ENCODE data around the gene ERN1.

ERN1 gene

DNA sequence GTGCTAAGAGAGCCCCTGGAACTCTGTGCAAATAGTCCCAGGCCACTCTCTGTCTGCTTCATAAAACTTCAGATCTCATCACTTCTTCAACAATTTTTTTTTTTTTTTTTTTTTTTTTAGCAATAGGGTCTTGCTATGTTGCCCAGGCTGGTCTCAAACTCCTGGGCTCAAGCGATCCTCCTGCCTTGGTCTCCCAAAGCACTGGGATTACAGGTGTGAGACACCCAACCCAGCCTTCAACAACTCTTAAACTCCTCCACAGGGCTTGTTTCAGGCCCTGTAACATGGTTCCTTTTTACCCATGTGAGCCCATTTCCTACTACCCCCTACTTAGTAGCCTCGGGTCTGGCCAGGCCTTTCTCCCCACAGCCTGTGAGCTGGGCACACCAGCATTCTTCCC, 70.2 kb downstream of the ERN1 start:
- no peak for TF ChIP-seq CTCF (IDR thresholded peaks at IDR 0.05; ENCODE audit: control insufficient read depth, insufficient read depth, low read depth, low read length, missing control alignments)
- H3K4me3 ChIP-seq (ENCODE audit: control insufficient read depth, low read depth, low read length): no peak overlapping the region
- DNase-seq (ENCODE audit: low read depth): no peak

GRCh38 chr17:64058621-64059020, 71.3 kb downstream of the ERN1 start:
- no peak for TF ChIP-seq CTCF (IDR thresholded peaks at IDR 0.05; ENCODE audit: control insufficient read depth, insufficient read depth, low read depth, low read length, missing control alignments)
- H3K4me3 ChIP-seq (ENCODE audit: control insufficient read depth, low read depth, low read length): no peak overlapping the region
- no peak for DNase-seq (ENCODE audit: low read depth)

GRCh38 chr17:64057701-64058263, 72.2 kb downstream of the ERN1 start:
- no peak overlapping the region for H3K4me3 ChIP-seq (ENCODE audit: control insufficient read depth, low read depth, low read length)
- DNase-seq (ENCODE audit: low read depth): no peak
- TF ChIP-seq CTCF (IDR thresholded peaks at IDR 0.05; ENCODE audit: control insufficient read depth, insufficient read depth, low read depth, low read length, missing control alignments): no peak

- no peak for TF ChIP-seq CTCF (IDR thresholded peaks at IDR 0.05; ENCODE audit: control insufficient read depth, insufficient read depth, low read depth, low read length, missing control alignments)
- H3K4me3 ChIP-seq (ENCODE audit: control insufficient read depth, low read depth, low read length): no peak overlapping the region
- no peak for DNase-seq (ENCODE audit: low read depth)
Measured at GRCh38 chr17:64056269-64057005, 73.5 kb downstream of the ERN1 start.

DNA sequence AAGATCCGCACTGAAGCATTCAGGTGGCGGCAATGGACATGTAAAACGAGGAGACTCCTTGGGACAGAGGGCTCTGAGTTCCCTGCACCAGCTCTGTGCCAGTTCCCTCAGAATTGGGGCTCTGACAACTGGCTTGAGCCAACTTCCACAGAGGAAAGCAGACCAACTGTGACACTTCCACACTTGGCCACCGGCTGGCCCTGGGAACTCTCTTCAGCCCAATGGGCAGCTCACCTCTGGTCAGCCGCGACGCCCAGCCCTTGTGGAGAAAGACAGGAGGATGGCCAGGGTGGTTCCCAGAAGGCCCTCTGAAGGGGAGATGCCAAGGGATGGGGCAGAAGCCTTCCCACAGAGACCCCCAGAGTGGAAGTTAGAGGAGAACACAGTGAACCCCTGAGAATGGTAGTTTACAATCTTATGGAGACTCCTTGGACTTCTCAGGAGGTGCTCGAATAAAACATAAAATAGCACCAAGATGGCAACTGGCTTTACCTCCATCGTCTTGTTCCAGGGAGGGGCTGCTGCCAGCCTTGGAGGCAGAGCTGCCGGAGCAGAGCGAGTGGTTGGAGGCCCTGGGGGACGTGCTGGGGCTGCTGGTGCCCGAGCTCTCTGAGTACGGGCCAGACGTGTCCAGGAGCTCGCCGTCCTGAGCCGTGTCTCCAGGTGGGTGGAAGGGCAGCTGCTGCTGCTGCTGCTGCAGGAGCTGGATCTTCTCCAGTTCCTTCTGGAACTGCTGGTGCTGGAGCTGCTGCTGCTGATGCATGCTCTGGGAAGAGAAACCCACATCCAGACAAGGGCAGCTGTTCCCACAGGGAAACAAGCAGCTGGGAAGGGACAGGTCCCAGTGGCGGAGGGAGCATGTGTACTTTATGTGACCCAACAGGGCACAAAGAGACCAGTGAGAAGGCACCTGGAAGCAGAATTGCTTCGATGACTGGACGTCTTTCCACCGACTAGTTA, 74.5 kb downstream of the ERN1 start:
- TF ChIP-seq CTCF (IDR thresholded peaks at IDR 0.05; ENCODE audit: control insufficient read depth, insufficient read depth, low read depth, low read length, missing control alignments): no peak
- DNase-seq (ENCODE audit: low read depth): no peak
- H3K4me3 ChIP-seq (ENCODE audit: control insufficient read depth, low read depth, low read length): no peak overlapping the region

- no peak overlapping the region for H3K4me3 ChIP-seq (ENCODE audit: control insufficient read depth, low read depth, low read length)
- DNase-seq (ENCODE audit: low read depth): no peak
- no peak for TF ChIP-seq CTCF (IDR thresholded peaks at IDR 0.05; ENCODE audit: control insufficient read depth, insufficient read depth, low read depth, low read length, missing control alignments)
Measured at GRCh38 chr17:64054304-64054703, 75.6 kb downstream of the ERN1 start.
